Hematopoietic multipotent progenitor cell treated with erythropoietin and hydrocortisone succinate and interleukin-3 and kit ligand, for 17 days (in vitro differentiated cells): Measurements from ENCODE around the gene NTMT2.
"Not testable (repeated sequence)": the region's sequence is repeated elsewhere in the genome, so short reads cannot be mapped to it uniquely, and the experiment has no call there.

Source experiments
- DNase-seq: peaks from one replicate; pipeline ENCODE4 v3.0.0-alpha.2; 2015; ENCODE audit warnings: low spot score

The NTMT2 gene

GRCh38 chr1:170145770-170146676 is at the start of gene NTMT2:
Gene NTMT2 (plus strand): TSS chr1:170145959. CDS start chr1:170146108, 149 bp downstream.
- DNase-seq = no peak

GRCh38 chr1:170095976-170096748 is 49.6 kb upstream of the NTMT2 start:
- DNase-seq = no peak

GRCh38 chr1:170096806-170097340 is 48.9 kb upstream of the NTMT2 start:
- DNase-seq = no peak

GRCh38 chr1:170097449-170097948 is 48.3 kb upstream of the NTMT2 start:
- no peak for DNase-seq

DNA sequence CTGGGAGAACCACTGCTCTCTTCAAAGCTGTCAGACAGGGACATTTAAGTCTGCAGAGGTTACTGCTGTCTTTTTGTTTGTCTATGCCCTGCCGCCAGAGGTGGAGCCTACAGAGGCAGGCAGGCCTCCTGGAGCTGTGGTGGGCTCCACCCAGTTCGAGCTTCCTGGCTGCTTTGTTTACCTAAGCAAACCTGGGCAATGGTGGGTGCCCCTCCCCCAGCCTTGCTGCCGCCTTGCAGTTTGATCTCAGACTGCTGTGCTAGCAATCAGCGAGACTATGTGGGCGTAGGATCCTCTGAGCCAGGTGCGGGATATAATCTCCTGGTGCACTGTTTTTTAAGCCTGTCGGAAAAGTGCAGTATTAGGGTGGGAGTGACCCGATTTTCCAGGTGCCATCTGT is 32.6 kb upstream of the NTMT2 start:
- not testable (repeated sequence) for DNase-seq

DNA sequence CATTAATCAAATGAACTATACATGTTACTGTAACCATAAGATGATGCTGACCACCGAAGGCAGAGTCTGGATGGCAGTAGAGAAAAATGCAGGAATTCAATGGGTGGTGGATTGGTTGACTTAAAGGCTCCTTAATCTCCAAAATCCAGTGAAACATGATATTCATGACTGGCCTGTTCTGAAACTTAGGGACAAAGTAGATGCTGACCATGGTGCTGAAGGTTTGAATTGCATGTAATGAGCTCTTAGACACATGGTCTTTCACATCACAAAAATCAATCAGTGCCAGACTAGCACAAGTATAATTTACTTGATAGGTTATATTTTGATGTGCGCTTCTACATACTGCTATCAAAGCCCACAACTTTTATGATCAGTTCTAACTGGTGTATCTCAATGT is 30.9 kb upstream of the NTMT2 start:
- DNase-seq = no peak

- DNase-seq = no peak
These were observed 23.4 kb upstream of the NTMT2 start for GRCh38 chr1:170122366-170122765.

GRCh38 chr1:170125269-170125668 is 20.5 kb upstream of the NTMT2 start:
- no peak for DNase-seq

- no peak for DNase-seq
These were observed 19.1 kb upstream of the NTMT2 start for GRCh38 chr1:170126696-170127095.

- DNase-seq = no peak
These were observed 14.3 kb upstream of the NTMT2 start for GRCh38 chr1:170131450-170131849.

DNA sequence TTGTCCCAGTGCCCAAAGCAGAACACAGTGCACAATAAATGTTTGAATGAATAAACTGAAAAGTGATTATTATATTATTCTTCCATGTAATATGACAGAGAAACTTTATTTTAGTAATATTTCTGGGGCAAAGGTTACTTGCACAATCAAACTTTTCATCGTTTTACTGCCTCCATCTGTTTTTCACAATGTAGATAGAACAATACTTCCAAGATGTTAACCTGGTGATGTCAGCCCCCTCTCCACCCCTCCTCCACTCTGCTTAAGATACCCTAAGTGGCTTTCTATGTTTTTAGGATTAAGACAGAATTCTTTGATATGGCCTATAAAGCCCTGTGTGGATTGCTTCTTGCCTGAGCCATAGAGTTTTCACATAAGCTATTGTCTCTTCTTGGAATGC is 13.8 kb upstream of the NTMT2 start:
- DNase-seq = no peak

DNA sequence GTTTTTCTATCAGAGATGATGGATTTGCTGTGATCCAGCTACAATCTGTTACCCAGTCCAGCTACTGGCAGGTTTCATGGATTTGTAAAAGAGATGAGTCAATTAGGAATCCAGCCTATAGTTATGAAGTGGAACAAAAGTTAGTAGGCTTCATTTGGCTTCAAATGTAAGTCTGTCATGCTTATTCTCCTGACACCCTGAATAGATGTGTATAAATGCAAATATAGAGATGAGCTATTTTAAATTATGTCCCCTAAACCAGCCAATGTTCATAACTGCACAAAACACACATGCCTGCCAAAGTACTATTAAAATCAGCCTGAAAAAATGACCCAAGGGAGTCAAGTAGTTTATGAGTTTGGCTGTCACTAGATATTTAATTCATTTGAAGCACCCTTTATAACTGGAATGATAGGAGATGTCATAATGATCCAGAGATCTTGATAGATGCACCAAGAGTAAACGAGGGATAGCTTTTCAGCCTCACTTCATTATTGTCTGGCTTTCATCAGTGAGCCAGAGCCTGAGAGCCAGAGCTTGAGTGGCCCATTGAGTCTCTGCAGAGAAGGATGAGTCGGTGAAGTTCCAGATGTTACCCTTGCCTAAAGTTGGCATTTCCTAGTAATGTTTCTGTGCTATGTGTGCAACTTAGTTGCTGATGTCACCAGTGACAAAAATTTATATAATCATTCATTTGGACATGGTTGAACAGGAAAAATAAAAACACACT is 11.8 kb upstream of the NTMT2 start:
- no peak for DNase-seq

DNA sequence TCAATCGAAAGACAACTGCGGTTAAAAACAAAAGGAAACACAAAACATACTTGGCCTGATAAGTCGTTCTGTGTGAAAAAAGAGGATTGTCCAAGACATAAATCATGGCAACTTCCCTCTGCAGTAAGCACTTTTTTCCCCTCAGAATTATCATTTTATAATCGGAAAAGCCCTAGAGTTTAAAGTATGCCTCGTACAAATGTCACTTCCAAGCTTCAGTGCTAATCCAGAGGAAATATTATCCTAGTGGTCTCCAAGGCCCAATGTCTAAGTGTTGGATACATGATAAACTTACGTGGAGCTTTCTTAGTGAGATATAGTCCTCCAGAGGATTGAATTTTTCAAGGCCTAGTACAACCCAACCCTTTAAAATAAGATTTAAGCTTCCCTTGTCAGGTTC is 11.2 kb upstream of the NTMT2 start:
- no peak for DNase-seq

GRCh38 chr1:170140371-170140770 is 5.4 kb upstream of the NTMT2 start:
- DNase-seq = no peak

GRCh38 chr1:170145061-170145460 is 698 bp upstream of the NTMT2 start:
- DNase-seq = no peak

DNA sequence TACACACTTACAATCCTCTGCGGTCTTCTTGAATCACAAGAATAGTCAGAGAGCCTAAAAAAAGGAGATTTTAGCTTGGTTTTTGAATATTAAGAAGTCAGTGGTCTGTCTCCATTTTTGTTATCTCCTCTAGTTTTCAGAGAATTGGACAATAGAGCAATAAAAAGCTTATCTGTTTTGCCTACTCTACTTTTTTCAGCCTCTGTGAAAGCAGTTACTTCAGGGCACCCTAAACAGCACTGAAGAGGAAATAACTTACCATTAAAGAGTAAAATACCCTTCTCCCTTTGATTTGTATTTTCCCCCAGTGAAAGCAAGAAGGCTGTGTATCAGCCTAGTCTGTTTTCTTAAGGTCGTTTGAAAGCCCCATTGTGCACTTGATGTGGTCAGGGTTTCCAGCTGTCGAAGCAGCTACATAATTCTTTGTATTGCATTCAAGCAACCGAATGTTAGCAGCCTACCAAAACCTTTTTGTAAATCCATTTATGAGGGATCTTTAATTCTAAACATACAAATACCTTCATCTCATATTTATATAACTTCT is 1.0 kb downstream of the NTMT2 start:
- no peak for DNase-seq

DNA sequence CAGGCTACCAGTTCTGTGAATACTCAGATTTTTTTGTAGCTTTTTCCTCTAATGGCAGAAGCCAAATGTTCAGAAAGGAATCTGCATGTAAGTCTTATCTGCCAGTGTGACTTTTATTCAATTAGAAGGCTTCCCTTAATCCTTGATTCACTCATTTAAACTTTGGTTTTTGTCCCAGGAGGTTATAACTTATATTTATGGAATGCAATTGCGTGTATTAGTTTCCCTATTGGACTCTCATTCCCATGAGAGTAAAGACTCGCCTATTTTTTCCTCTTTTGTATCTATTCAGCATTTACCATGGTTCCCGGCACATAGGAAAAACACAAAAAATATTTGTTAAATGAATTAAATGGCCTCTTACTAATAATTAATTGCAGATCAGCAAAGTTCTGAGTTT is 3.5 kb downstream of the NTMT2 start:
- no peak for DNase-seq

GRCh38 chr1:170150016-170150415 is 4.3 kb downstream of the NTMT2 start:
- DNase-seq = no peak

DNA sequence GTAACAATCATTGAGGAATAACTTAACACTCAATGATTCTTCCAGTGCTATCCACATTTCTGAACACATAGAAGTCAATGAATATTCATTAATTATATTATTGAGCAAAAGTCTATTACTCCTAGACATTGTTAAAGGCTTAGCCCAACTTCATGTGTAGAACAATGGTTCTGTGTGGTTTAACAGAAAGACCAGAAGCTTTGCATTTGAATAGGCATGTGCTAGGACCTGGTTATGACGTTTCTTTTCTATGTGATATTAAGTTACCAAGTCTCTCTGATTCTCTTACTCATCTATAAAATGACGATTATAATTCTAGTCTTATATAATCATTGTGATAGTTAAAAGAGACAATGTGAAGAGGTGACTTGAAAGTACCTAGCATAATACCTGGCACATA is 5.2 kb downstream of the NTMT2 start:
- DNase-seq = no peak

- no peak for DNase-seq
These were observed 7.7 kb downstream of the NTMT2 start for GRCh38 chr1:170153417-170153816.

DNA sequence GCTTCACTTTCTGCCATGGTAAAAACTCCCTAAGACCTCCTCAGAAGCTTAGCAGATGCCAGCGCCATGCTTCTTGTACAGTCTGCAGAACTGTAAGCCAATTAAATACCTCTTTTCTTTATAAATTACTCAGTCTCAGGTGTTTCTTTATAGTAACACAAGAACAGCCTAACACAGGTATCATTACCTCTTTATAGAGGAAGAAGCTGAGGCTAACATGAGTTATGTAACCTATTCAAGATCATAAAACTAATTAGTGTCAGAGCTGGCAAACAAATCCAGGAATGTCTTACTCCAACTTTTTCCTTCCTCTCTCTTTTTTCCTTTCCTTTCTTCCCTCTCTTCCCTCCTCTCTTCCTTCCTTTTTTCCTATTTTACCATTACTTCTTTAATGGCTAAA is 9.3 kb downstream of the NTMT2 start:
- no peak for DNase-seq

DNA sequence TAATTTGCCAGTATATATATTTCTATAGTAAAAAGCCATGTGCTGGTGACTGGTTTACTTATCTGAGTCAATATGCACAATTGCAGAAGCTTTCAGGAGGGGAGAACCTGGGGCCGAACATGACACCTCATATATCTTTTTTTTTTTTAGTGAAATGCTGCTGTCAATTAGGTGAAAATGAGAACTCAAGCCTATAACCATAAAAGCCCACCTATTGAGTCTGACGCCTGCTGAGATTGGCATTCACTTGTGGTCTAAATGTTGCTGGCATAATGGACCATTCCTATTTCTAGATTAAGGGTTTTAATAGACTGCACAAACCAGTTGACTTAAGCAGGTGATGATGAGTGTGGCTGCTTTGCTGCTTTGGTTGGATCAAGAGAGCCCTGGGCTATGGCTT is 10.8 kb downstream of the NTMT2 start:
- DNase-seq = no peak
